ENCODE measurements around the gene CABP7. TPM values are rescaled to one million over a fixed set of nuclear protein-coding genes. Genes with fewer than 3 reads are reported as not detected.

The CABP7 gene
- polyA plus RNA-seq, 1 of the 3 experiments (the other 2 are of a cell fraction) = 0.72 TPM

- TF ChIP-seq ELF1 (IDR thresholded peaks at IDR 0.05) (no peak), SIN3A (IDR thresholded peaks at IDR 0.05; ENCODE audit: borderline replicate concordance, low read depth, low read length) (no peak), USF2 (IDR thresholded peaks at IDR 0.05; ENCODE audit: borderline replicate concordance, low read depth, low read length) (no peak)
Measured at GRCh38 chr22:29768052-29768693, 48.4 kb downstream of the CABP7 start (continued).

- 86% methylated on average over 2 of the region's 2 CpGs for WGBS (ENCODE audit: low lambda C conversion rate)
Measured at GRCh38 chr22:29769723-29770321, 50.0 kb downstream of the CABP7 start.

GRCh38 chr22:29772170-29772641, 52.4 kb downstream of the CABP7 start:
- Histone ChIP-seq H3K9ac (no peak overlapping the region), H3K9me3 (no peaks in the 10 kb centered on the region), H3K27me3 (ENCODE audit: insufficient read depth) (no peaks in the 10 kb centered on the region), H3K79me2 (ENCODE audit: insufficient read depth) (peaks cover 29% of the 10 kb centered on the region), H3K27ac (ENCODE audit: low read depth in 2 of 2, low read length in 1 of 2) (0 out of 4 replicates have a peak overlapping the region, but pooled peaks of 1 of the 2 experiments have one; percentile 0), H2AFZ (ENCODE audit: low read depth) (no peak overlapping the region), H3K36me3 (replicated peaks in 1 of 2; ENCODE audit: control insufficient read depth in 1 of 2, insufficient read depth in 2 of 2, low read length in 1 of 2) (peaks cover 10 to 25% of the 10 kb centered on the region in 2 experiments), H3K4me2 (no peak overlapping the region), H3K4me1 (ENCODE audit: control insufficient read depth in 1 of 2, insufficient read depth in 2 of 2, low read depth in 1 of 2, low read length in 1 of 2) (peaks cover 4 to 8% of the 10 kb centered on the region in 2 experiments; a peak in 2 of 4 replicates), H3K9me2 (no peaks in the 10 kb centered on the region), H3K4me3 (ENCODE audit: low read depth in 2 of 2, low read length in 1 of 2) (no peak overlapping the region), H3F3A (replicated peaks; ENCODE audit: insufficient read depth) (peaks cover 5% of the 10 kb centered on the region), H4K20me1 (ENCODE audit: insufficient read depth) (no peaks in the 10 kb centered on the region)
- POLR2A ChIA-PET = interaction anchor here (0.7 kb wide), 2 partner anchors 13 to 76 kb away, joined by 3 read pairs; no protein-coding TSS in a partner anchor
- TF ChIP-seq YY1 (IDR thresholded peaks at IDR 0.05; ENCODE audit: low read depth) (no peak), NFIC (IDR thresholded peaks at IDR 0.05; ENCODE audit: borderline replicate concordance) (no peak), CTCF (IDR thresholded peaks at IDR 0.05) (peak; percentile 70), RAD21 (IDR thresholded peaks at IDR 0.05; ENCODE audit: low read length) (peak; percentile 52), JUND (IDR thresholded peaks at IDR 0.05) (no peak), NRF1 (IDR thresholded peaks at IDR 0.05; ENCODE audit: low read depth, low read length) (no peak), SMC3 (IDR thresholded peaks at IDR 0.05; ENCODE audit: low read depth, low read length) (peak; percentile 58), EP300 (IDR thresholded peaks at IDR 0.05; ENCODE audit: borderline replicate concordance in 1 of 2, low read depth in 1 of 2, low read length in 1 of 2) (no peak), SIN3A (IDR thresholded peaks at IDR 0.05; ENCODE audit: borderline replicate concordance, low read depth, low read length) (no peak), TAF1 (IDR thresholded peaks at IDR 0.05; ENCODE audit: borderline replicate concordance, low read depth, low read length) (no peak)
- DNase-seq = no peak
- CTCF ChIA-PET = interaction anchor here (0.6 to 2.6 kb wide), 4 partner anchors 18 to 233 kb away, joined by 3 to 13 read pairs (median 4); no protein-coding TSS in a partner anchor
- 48% methylated on average over 5 of the region's 5 CpGs for WGBS (ENCODE audit: low lambda C conversion rate)

More at GRCh38 chr22:29769723-29770321, 50.0 kb downstream of the CABP7 start:
- no peak for TF ChIP-seq RAD21 (IDR thresholded peaks at IDR 0.05; ENCODE audit: low read length)
- TF ChIP-seq MAX (IDR thresholded peaks at IDR 0.05; ENCODE audit: low read depth) = no peak
- no peak for TF ChIP-seq NFIC (IDR thresholded peaks at IDR 0.05; ENCODE audit: borderline replicate concordance)
- TF ChIP-seq EP300 (IDR thresholded peaks at IDR 0.05; ENCODE audit: borderline replicate concordance in 1 of 2, low read depth in 1 of 2, low read length in 1 of 2) = no peak
- peaks cover 10 to 25% of the 10 kb centered on the region in 2 experiments for H3K36me3 ChIP-seq (replicated peaks in 1 of 2; ENCODE audit: control insufficient read depth in 1 of 2, insufficient read depth in 2 of 2, low read length in 1 of 2)
- peaks cover 45% of the 10 kb centered on the region for H3K79me2 ChIP-seq (ENCODE audit: insufficient read depth)
- no peak overlapping the region for H3K9ac ChIP-seq
- H3K9me2 ChIP-seq = no peaks in the 10 kb centered on the region
- no peak overlapping the region for H3K4me2 ChIP-seq
- H3K4me1 ChIP-seq (ENCODE audit: control insufficient read depth in 1 of 2, insufficient read depth in 2 of 2, low read depth in 1 of 2, low read length in 1 of 2) = peaks cover 4 to 15% of the 10 kb centered on the region in 2 experiments; a peak in 2 of 4 replicates
- no peak overlapping the region for H3K4me3 ChIP-seq (ENCODE audit: low read depth in 2 of 2, low read length in 1 of 2)
- ChIA-PET CTCF (interaction anchor here (0.9 to 1.5 kb wide), 2 partner anchors 227 to 236 kb away, joined by 3 read pairs; no protein-coding TSS in a partner anchor), POLR2A (no interaction called here)
- H3K9me3 ChIP-seq = no peaks in the 10 kb centered on the region
- H3F3A ChIP-seq (replicated peaks; ENCODE audit: insufficient read depth) = peaks cover 5% of the 10 kb centered on the region
- H3K27me3 ChIP-seq (ENCODE audit: insufficient read depth) = no peaks in the 10 kb centered on the region
- no peak overlapping the region for H2AFZ ChIP-seq (ENCODE audit: low read depth)
- no peaks in the 10 kb centered on the region for H4K20me1 ChIP-seq (ENCODE audit: insufficient read depth)
- DNase-seq = no peak
- no peak overlapping the region for H3K27ac ChIP-seq (ENCODE audit: low read depth in 2 of 2, low read length in 1 of 2)
